HCT116 (cell line): ENCODE data around the gene IRGC. TPM values are rescaled to one million over a fixed set of nuclear protein-coding genes. Genes with fewer than 3 reads are reported as not detected.
A peak's percentile ranks its signal among the peaks of the same experiment; 100 is the strongest.

Experiments used
- ATAC-seq: fragments of 200-7000 bp; cut with Tn5 transposase; 2 replicates; pipeline ENCODE4 v1.9.1; 2020; ENCODE audit warnings: mild to moderate bottlenecking, moderate library complexity
- BruUV-seq: library from RNA; stranded (reverse); fragments of 400-500 nt; replicated peaks from 2 replicates; lab custom pipeline; 2021; lab: Mats Ljungman, UMichigan
- CTCF ChIA-PET: fragments of 300-600 bp; sonication (Branson Sonifier 250); formaldehyde crosslinking; loops from one replicate; lab custom pipeline; 2021; ENCODE audit warnings: antibody characterized with exemption; lab: Charles Lee
- POLR2A ChIA-PET: fragments of 300-600, 350-600 bp; sonication (Branson Sonifier 250); formaldehyde crosslinking; loops from one replicate; lab custom pipeline; 2021; ENCODE audit warnings: antibody characterized with exemption; lab: Charles Lee
- RAD21 ChIA-PET, 2 experiments: fragments of 300-600 bp; sonication (Branson Sonifier 250); formaldehyde crosslinking; loops; one replicate each; lab custom pipeline; 2023; ENCODE audit warnings: low total read pairs in 2 of 2; ENCODE audit not compliant: uncharacterized antibody in 2 of 2, unreplicated experiment in 2 of 2, low non-redundant PET in 1 of 2; lab: Charles Lee
- DNase-seq: peaks from one replicate; pipeline ENCODE4 v3.0.0-alpha.2; 2010; ENCODE audit warnings: low read depth, low spot score
- H2AFZ ChIP-seq: fragments of 200-600 bp; shearing (Covaris generic), sonication (generic); 2 replicates; pipeline ENCODE4 v1.6.1; 2017; ENCODE audit warnings: low read depth, mixed run types, mixed read lengths, antibody characterized with exemption, low read length; ENCODE audit not compliant: poor library complexity, severe bottlenecking
- H3K27ac ChIP-seq: 2 replicates; pipeline ENCODE4 v1.5.1; 2012; ENCODE audit warnings: low read depth, low read length
- H3K27me3 ChIP-seq: fragments of 200-600 bp; sonication (generic); 2 replicates; pipeline ENCODE4 v1.6.1; 2016; ENCODE audit warnings: mixed run types, low read length, mixed read lengths; ENCODE audit not compliant: insufficient read depth
- H3K36me3 ChIP-seq, 2 experiments: fragments of 200-500 bp in 1 of 2; fragments of 200-600 bp in 1 of 2; sonication (Bioruptor generic) in 1 of 2; sonication (generic) in 1 of 2; 2 replicates each; pipeline versions ENCODE4 v1.5.1 to v1.6.1; 2014 to 2016; ENCODE audit warnings: low read length in 2 of 2, inconsistent platforms in 1 of 2, mixed read lengths in 1 of 2, mixed run types in 1 of 2; ENCODE audit not compliant: insufficient read depth in 2 of 2, control insufficient read depth in 1 of 2
- H3K4me1 ChIP-seq, 2 experiments: fragments of 200-600 bp in 1 of 2; sonication (generic) in 1 of 2; 2 replicates each; pipeline versions ENCODE4 v1.5.1 to v1.6.1; 2012 to 2017; ENCODE audit warnings: low read length in 2 of 2, inconsistent platforms in 1 of 2, mild to moderate bottlenecking in 1 of 2, mixed read lengths in 1 of 2, mixed run types in 1 of 2, moderate library complexity in 1 of 2; ENCODE audit not compliant: insufficient read depth in 2 of 2, control insufficient read depth in 1 of 2
- H3K4me2 ChIP-seq: fragments of 200-600 bp; sonication (generic); 2 replicates; pipeline ENCODE4 v1.6.1; 2017; ENCODE audit warnings: mixed run types, low read length, mixed read lengths
- H3K4me3 ChIP-seq, 2 experiments: fragments of 200-600 bp in 1 of 2; sonication (generic) in 1 of 2; replicated peaks in 1 of 2; 2 replicates each; pipeline ENCODE4 v1.5.1; 2011 to 2016; ENCODE audit warnings: low read length in 2 of 2, control low read depth in 1 of 2, low read depth in 1 of 2, mild to moderate bottlenecking in 1 of 2, mixed read lengths in 1 of 2, mixed run types in 1 of 2
- H3K79me2 ChIP-seq: fragments of 200-600 bp; sonication (generic); 2 replicates; pipeline ENCODE4 v1.6.1; 2017; ENCODE audit warnings: mild to moderate bottlenecking, mixed run types, low read length, moderate library complexity, mixed read lengths; ENCODE audit not compliant: insufficient read depth
- H3K9ac ChIP-seq: fragments of 200-600 bp; sonication (generic); 2 replicates; pipeline ENCODE4 v1.6.1; 2016; ENCODE audit warnings: low read length, mixed read lengths
- H3K9me2 ChIP-seq: fragments of 200-600 bp; sonication (generic), shearing (Covaris generic); 2 replicates; pipeline ENCODE4 v1.6.1; 2017; ENCODE audit warnings: mixed run types, mild to moderate bottlenecking, moderate library complexity; ENCODE audit not compliant: insufficient read depth
- H3K9me3 ChIP-seq, 2 experiments: fragments of 200-500 bp in 1 of 2; fragments of 200-600 bp in 1 of 2; sonication (Bioruptor generic) in 1 of 2; sonication (generic) in 1 of 2; 2 replicates each; pipeline ENCODE4 v1.6.1; 2014 to 2017; ENCODE audit warnings: low read length in 2 of 2, mixed read lengths in 2 of 2, inconsistent platforms in 1 of 2, low read depth in 1 of 2, mild to moderate bottlenecking in 1 of 2, mixed run types in 1 of 2, moderate library complexity in 1 of 2; ENCODE audit not compliant: control insufficient read depth in 1 of 2, insufficient read depth in 1 of 2
- H4K20me1 ChIP-seq: fragments of 200-600 bp; sonication (generic), shearing (Covaris generic); 2 replicates; pipeline ENCODE4 v1.6.1; 2017; ENCODE audit warnings: mixed run types, mild to moderate bottlenecking, moderate library complexity; ENCODE audit not compliant: insufficient read depth
- CBX3 ChIP-seq: IDR thresholded peaks from 2 replicates; pipeline ENCODE4 v1.6.1; 2012; ENCODE audit warnings: low read depth
- CEBPB ChIP-seq: IDR thresholded peaks from 2 replicates; pipeline ENCODE4 v1.6.1; 2012; ENCODE audit warnings: low read depth
- CTCF ChIP-seq, 3 experiments: fragments of 200-600 bp in 1 of 3; sonication (generic) in 1 of 3; IDR thresholded peaks in 2 of 3; conservative IDR thresholded peaks in 1 of 3; 2 replicates each; pipeline ENCODE4 v1.5.1; 2012 to 2017; ENCODE audit warnings: low read depth in 2 of 3, low read length in 2 of 3, antibody characterized with exemption in 1 of 3, borderline replicate concordance in 1 of 3, control low read depth in 1 of 3, mild to moderate bottlenecking in 1 of 3, mixed read lengths in 1 of 3, mixed run types in 1 of 3, moderate library complexity in 1 of 3; ENCODE audit not compliant: insufficient read depth in 1 of 3
- EZH2 ChIP-seq: fragments of 200-600 bp; sonication (generic); IDR thresholded peaks from 2 replicates; pipeline ENCODE4 v1.6.1; 2017; ENCODE audit warnings: antibody characterized with exemption, mixed run types
- EZH2phosphoT487 ChIP-seq: fragments of 200-600 bp; IDR thresholded peaks from 2 replicates; pipeline ENCODE4 v1.6.1; 2018; ENCODE audit warnings: antibody characterized with exemption, borderline replicate concordance
- FOSL1 ChIP-seq: IDR thresholded peaks from 2 replicates; pipeline ENCODE4 v1.6.1; 2012; ENCODE audit warnings: low read depth
- POLR2AphosphoS5 ChIP-seq: IDR thresholded peaks from 2 replicates; pipeline ENCODE4 v1.6.1; 2011; ENCODE audit warnings: mild to moderate bottlenecking, low read depth, low read length, moderate library complexity
- RAD21 ChIP-seq: IDR thresholded peaks from 2 replicates; pipeline ENCODE4 v1.6.1; 2012; ENCODE audit warnings: low read depth, mild to moderate bottlenecking
- REST ChIP-seq: IDR thresholded peaks from 2 replicates; pipeline ENCODE4 v1.6.1; 2012; ENCODE audit warnings: low read depth
- SIN3A ChIP-seq: IDR thresholded peaks from 2 replicates; pipeline ENCODE4 v1.6.1; 2012; ENCODE audit warnings: low read depth
- SP1 ChIP-seq: IDR thresholded peaks from 2 replicates; pipeline ENCODE4 v1.6.1; 2012; ENCODE audit warnings: low read depth
- SRF ChIP-seq: IDR thresholded peaks from 2 replicates; pipeline ENCODE4 v1.6.1; 2012; ENCODE audit warnings: low read depth
- YY1 ChIP-seq: IDR thresholded peaks from 2 replicates; pipeline ENCODE4 v1.6.1; 2011; ENCODE audit warnings: low read length, low read depth, moderate library complexity, mild to moderate bottlenecking; ENCODE audit not compliant: insufficient replicate concordance; ENCODE audit errors: extremely low read depth
- ZFX ChIP-seq: fragments of 450-650 bp; IDR thresholded peaks from 2 replicates; pipeline ENCODE4 v1.6.1; 2017
- ZNF274 ChIP-seq: fragments of 200-500 bp; sonication (Bioruptor generic); IDR thresholded peaks from 2 replicates; pipeline ENCODE4 v1.6.1; 2014; ENCODE audit warnings: mild to moderate bottlenecking, low read depth, low read length, inconsistent platforms
- intact Hi-C: fragments of 100-400 bp; cut with micrococcal nuclease; formaldehyde crosslinking; loops from 2 replicates; pipeline ENCODE4 v1.10.0; 2022
- total RNA-seq: library from RNA; stranded (reverse); gene quantifications from one replicate; pipeline ENCODE4 v1.2.1, GENCODE V29; 2021; ENCODE audit not compliant: unreplicated experiment
- TF ChIP-seq, protein P1 (sequence below): IDR thresholded peaks from 2 replicates; pipeline ENCODE4 v1.6.1; 2011; ENCODE audit warnings: mild to moderate bottlenecking, low read length, moderate library complexity; ENCODE audit not compliant: insufficient replicate concordance; ENCODE audit errors: extremely low read depth
- TF ChIP-seq, protein P2 (sequence below): IDR thresholded peaks from 2 replicates; pipeline ENCODE4 v1.6.1; 2012

The IRGC gene
- total RNA-seq, 1 experiment from 2014 or later, result not detected

- Histone ChIP-seq H2AFZ (peak overlapping the region; percentile 77), H3K27me3 (no peaks in the 10 kb centered on the region), H3K79me2 (no peaks in the 10 kb centered on the region), H3K4me1 (peaks cover 42 to 52% of the 10 kb centered on the region in 2 experiments), H3K9ac (peak overlapping the region; percentile 61), H3K4me2 (peak overlapping the region; percentile 80), H3K4me3 (0 out of 4 replicates have a peak overlapping the region, but pooled peaks of 1 of the 2 experiments have one; percentile 55), H3K27ac (peak overlapping the region; percentile 53; the same call in 1 of the 2 replicates), H3K9me3 (no peaks in the 10 kb centered on the region), H3K9me2 (no peaks in the 10 kb centered on the region), H4K20me1 (no peaks in the 10 kb centered on the region), H3K36me3 (no peaks in the 10 kb centered on the region)
- ATAC-seq (no peak), DNase-seq (no peak)
- ChIA-PET CTCF (no interaction called here), POLR2A (no interaction called here), RAD21 (no interaction called here)
- TF ChIP-seq, protein P1, sequence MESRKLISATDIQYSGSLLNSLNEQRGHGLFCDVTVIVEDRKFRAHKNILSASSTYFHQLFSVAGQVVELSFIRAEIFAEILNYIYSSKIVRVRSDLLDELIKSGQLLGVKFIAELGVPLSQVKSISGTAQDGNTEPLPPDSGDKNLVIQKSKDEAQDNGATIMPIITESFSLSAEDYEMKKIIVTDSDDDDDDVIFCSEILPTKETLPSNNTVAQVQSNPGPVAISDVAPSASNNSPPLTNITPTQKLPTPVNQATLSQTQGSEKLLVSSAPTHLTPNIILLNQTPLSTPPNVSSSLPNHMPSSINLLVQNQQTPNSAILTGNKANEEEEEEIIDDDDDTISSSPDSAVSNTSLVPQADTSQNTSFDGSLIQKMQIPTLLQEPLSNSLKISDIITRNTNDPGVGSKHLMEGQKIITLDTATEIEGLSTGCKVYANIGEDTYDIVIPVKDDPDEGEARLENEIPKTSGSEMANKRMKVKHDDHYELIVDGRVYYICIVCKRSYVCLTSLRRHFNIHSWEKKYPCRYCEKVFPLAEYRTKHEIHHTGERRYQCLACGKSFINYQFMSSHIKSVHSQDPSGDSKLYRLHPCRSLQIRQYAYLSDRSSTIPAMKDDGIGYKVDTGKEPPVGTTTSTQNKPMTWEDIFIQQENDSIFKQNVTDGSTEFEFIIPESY, result no peak
- TF ChIP-seq SRF (no peak), YY1 (no peak), CEBPB (no peak), POLR2AphosphoS5 (no peak), EZH2 (no peak), SIN3A (no peak), ZNF274 (no peak), FOSL1 (no peak), CTCF (IDR thresholded peaks at IDR 0.05 in 2 of 3, conservative IDR thresholded peaks at IDR 0.05 in 1 of 3; ENCODE audit: borderline replicate concordance in 1 of 3, insufficient read depth in 1 of 3, low read depth in 2 of 3, low read length in 2 of 3) (no peak), REST (no peak), RAD21 (no peak), EZH2phosphoT487 (no peak), ZFX (no peak), CBX3 (no peak), SP1 (no peak)
- TF ChIP-seq, protein P2, sequence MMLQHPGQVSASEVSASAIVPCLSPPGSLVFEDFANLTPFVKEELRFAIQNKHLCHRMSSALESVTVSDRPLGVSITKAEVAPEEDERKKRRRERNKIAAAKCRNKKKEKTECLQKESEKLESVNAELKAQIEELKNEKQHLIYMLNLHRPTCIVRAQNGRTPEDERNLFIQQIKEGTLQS, result no peak
- BruUV-seq, result no TSS peak
- intact Hi-C loops, result loop anchor here (5.0 kb wide), 1 partner anchor 32 kb away; no protein-coding TSS in a partner anchor
Observed at GRCh38 chr19:43699506-43700394, 16.1 kb upstream of the IRGC start.
